ENCODE results near the gene DCAF5. TPM values are rescaled to one million over a fixed set of nuclear protein-coding genes. Genes with fewer than 3 reads are reported as not detected.
"Not testable (repeated sequence)": the region's sequence is repeated elsewhere in the genome, so short reads cannot be mapped to it uniquely, and the experiment has no call there.

DCAF5 gene
- total RNA-seq, 2 experiments from 2014 or later, result 45.7 to 50.3 TPM

GRCh38 chr14:69090187-69090789 is 62.6 kb downstream of the DCAF5 start:
- peak; percentile 33 for DNase-seq
- CTCF ChIA-PET, result interaction anchor here (0.8 to 6.7 kb wide), 8 partner anchors 10 to 227 kb away, joined by 3 to 54 read pairs (median 4); no protein-coding TSS in a partner anchor
- H3K4me3 Mint-ChIP-seq, result no peak overlapping the region
- no peaks in the 10 kb centered on the region for H3K9me3 Mint-ChIP-seq
- no peaks in the 10 kb centered on the region for H3K27me3 Mint-ChIP-seq
- no peak overlapping the region for H3K27ac Mint-ChIP-seq
- peaks cover 7% of the 10 kb centered on the region for H3K4me1 Mint-ChIP-seq
- H3K36me3 Mint-ChIP-seq (ENCODE audit: low read depth), result peaks cover 27% of the 10 kb centered on the region
- POLR2A ChIA-PET, result no interaction called here

DNA sequence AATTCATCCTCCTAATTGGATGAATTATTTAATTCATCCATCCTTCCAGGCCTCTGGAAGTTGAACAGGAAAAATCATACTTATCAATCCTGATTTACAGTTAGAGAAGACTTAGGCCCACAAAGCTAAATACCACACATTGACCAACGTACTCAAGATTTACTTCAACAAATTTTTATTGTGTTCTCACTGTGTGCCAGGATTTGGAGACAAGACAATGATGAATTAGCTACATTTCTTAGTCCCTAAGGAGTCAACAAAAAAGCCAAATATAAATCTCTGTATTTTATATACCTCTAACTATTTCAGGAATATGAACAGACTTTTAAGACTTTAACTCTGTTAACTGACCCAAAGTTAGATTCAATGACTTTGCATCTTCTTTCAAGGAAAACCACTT is 63.9 kb downstream of the DCAF5 start:
- Mint-ChIP-seq H3K27me3 (no peaks in the 10 kb centered on the region), H3K4me3 (no peak overlapping the region)
- CTCF ChIA-PET, result interaction anchor here (6.7 kb wide), 1 partner anchor 177 kb away, joined by 54 read pairs; no protein-coding TSS in a partner anchor

GRCh38 chr14:69088586-69088985 is 64.3 kb downstream of the DCAF5 start:
- no peak overlapping the region for H3K27ac Mint-ChIP-seq
- no peak overlapping the region for H3K4me3 Mint-ChIP-seq
- ChIA-PET POLR2A (no interaction called here), CTCF (interaction anchor here (6.7 kb wide), 1 partner anchor 177 kb away, joined by 54 read pairs; no protein-coding TSS in a partner anchor)
- H3K9me3 Mint-ChIP-seq, result no peaks in the 10 kb centered on the region
- DNase-seq, result no peak
- H3K4me1 Mint-ChIP-seq, result peaks cover 7% of the 10 kb centered on the region
- H3K36me3 Mint-ChIP-seq (ENCODE audit: low read depth), result peaks cover 33% of the 10 kb centered on the region
- no peaks in the 10 kb centered on the region for H3K27me3 Mint-ChIP-seq

More for the DNA sequence above, 63.9 kb downstream of the DCAF5 start:
- Mint-ChIP-seq H3K4me1 (peaks cover 7% of the 10 kb centered on the region), H3K36me3 (ENCODE audit: low read depth) (peaks cover 30% of the 10 kb centered on the region), H3K27ac (no peak overlapping the region), H3K9me3 (no peaks in the 10 kb centered on the region)
- DNase-seq, result no peak
- POLR2A ChIA-PET, result no interaction called here

DNA sequence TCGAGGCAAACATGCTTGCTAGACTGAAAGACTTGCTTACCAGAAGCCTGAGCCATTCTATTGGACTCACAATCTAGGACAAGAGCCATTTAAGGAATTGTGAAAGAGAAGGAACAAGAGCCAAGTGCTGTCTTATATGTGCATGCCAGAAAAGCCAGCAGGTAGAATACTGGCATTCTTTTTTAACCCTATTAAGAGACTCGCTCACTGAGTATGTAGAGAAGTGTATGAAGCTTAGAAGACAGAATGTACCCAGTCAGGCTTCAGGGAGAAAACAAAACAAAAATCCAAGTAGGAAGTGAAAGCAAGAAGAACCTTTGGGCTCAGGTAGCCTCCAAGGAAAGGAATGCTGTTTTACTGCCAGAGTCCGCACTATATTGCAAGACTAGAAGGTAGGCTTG is 65.9 kb downstream of the DCAF5 start:
- Mint-ChIP-seq H3K4me1 (no peaks in the 10 kb centered on the region), H3K27me3 (no peaks in the 10 kb centered on the region), H3K27ac (no peak overlapping the region), H3K9me3 (no peaks in the 10 kb centered on the region), H3K4me3 (no peak overlapping the region), H3K36me3 (ENCODE audit: low read depth) (peaks cover 38% of the 10 kb centered on the region)
- DNase-seq, result no peak
- ChIA-PET CTCF (interaction anchor here (1.5 kb wide), 1 partner anchor 175 kb away, joined by 3 read pairs; no protein-coding TSS in a partner anchor), POLR2A (no interaction called here)

- ChIA-PET POLR2A (no interaction called here), CTCF (interaction anchor here (1.5 kb wide), 1 partner anchor 174 kb away, joined by 3 read pairs; no protein-coding TSS in a partner anchor)
- peaks cover 40% of the 10 kb centered on the region for H3K36me3 Mint-ChIP-seq (ENCODE audit: low read depth)
- no peak for DNase-seq
- H3K4me3 Mint-ChIP-seq, result no peak overlapping the region
- no peaks in the 10 kb centered on the region for H3K27me3 Mint-ChIP-seq
- H3K27ac Mint-ChIP-seq, result no peak overlapping the region
- H3K9me3 Mint-ChIP-seq, result no peaks in the 10 kb centered on the region
- H3K4me1 Mint-ChIP-seq, result no peaks in the 10 kb centered on the region
These were observed 66.4 kb downstream of the DCAF5 start for GRCh38 chr14:69086537-69086936.

- H3K9me3 Mint-ChIP-seq, result no peaks in the 10 kb centered on the region
- H3K27me3 Mint-ChIP-seq, result no peaks in the 10 kb centered on the region
- H3K4me3 Mint-ChIP-seq, result no peak overlapping the region
- CTCF ChIA-PET, result no interaction called here
- peaks cover 2% of the 10 kb centered on the region for H3K4me1 Mint-ChIP-seq
- peaks cover 38% of the 10 kb centered on the region for H3K36me3 Mint-ChIP-seq (ENCODE audit: low read depth)
- no peak overlapping the region for H3K27ac Mint-ChIP-seq
- DNase-seq, result no peak
- POLR2A ChIA-PET, result no interaction called here
These were observed 68.9 kb downstream of the DCAF5 start for GRCh38 chr14:69084023-69084422.

DNA sequence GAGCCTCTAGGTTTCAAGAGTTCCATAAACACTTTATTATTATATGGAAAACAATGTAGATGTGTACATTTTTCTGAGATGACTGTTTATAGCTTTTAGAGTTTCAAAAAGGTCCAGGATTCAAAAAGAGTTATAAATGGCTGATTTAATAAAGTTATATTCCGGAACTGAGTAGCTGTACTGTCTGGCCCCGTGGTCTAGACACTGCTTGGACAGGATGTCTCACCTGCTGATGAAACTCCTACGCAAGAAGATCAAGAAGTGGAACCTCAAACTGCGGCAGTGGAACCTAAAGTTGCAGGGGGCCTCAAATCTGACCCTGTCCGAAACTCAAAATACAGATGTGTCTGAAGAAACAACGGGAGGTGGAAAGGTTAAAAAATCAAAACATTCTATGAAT is 69.7 kb downstream of the DCAF5 start:
- H3K4me1 Mint-ChIP-seq, result peaks cover 5% of the 10 kb centered on the region
- CTCF ChIA-PET, result interaction anchor here (0.6 to 2.6 kb wide), 3 partner anchors 172 to 420 kb away, joined by 3 to 9 read pairs (median 3); no protein-coding TSS in a partner anchor
- H3K36me3 Mint-ChIP-seq (ENCODE audit: low read depth), result peaks cover 36% of the 10 kb centered on the region
- POLR2A ChIA-PET, result interaction anchor here (1.0 kb wide), 1 partner anchor 15 kb away, joined by 4 read pairs; no protein-coding TSS in a partner anchor
- no peak for DNase-seq
- H3K4me3 Mint-ChIP-seq, result no peak overlapping the region
- H3K9me3 Mint-ChIP-seq, result no peaks in the 10 kb centered on the region
- no peaks in the 10 kb centered on the region for H3K27me3 Mint-ChIP-seq
- no peak overlapping the region for H3K27ac Mint-ChIP-seq

DNA sequence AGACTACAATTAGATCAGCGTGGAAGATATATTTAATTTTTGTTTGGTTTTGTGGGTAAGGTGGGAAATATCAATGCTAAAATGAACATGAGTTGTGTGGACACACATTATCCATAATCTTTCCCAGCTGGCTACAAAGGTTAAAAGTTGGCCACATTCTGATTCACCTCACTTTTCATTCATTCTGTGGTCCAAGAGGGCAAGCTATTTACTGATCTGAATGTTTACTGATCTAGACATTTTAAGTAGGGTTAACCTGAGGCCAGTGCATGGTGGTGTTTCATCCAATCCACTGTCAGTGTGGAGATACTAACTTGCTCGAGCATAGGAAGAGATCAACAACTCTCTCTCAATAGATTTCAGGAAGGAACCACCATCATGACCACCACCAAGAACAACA is 71.6 kb downstream of the DCAF5 start:
- Mint-ChIP-seq H3K4me1 (peaks cover 5% of the 10 kb centered on the region), H3K36me3 (ENCODE audit: low read depth) (peaks cover 33% of the 10 kb centered on the region), H3K27ac (no peak overlapping the region), H3K4me3 (no peak overlapping the region), H3K9me3 (no peaks in the 10 kb centered on the region), H3K27me3 (no peaks in the 10 kb centered on the region)
- ChIA-PET CTCF (interaction anchor here (1.6 to 2.6 kb wide), 2 partner anchors 26 to 170 kb away, joined by 3 to 9 read pairs; no protein-coding TSS in a partner anchor), POLR2A (no interaction called here)
- DNase-seq, result no peak

GRCh38 chr14:69079747-69080146 is 73.2 kb downstream of the DCAF5 start:
- Mint-ChIP-seq H3K27me3 (no peaks in the 10 kb centered on the region), H3K36me3 (ENCODE audit: low read depth) (peaks cover 33% of the 10 kb centered on the region), H3K4me1 (peaks cover 5% of the 10 kb centered on the region), H3K9me3 (no peaks in the 10 kb centered on the region), H3K27ac (no peak overlapping the region), H3K4me3 (no peak overlapping the region)
- CTCF ChIA-PET, result interaction anchor here (1.5 to 1.6 kb wide), 2 partner anchors 10 to 27 kb away, joined by 3 read pairs; no protein-coding TSS in a partner anchor
- POLR2A ChIA-PET, result no interaction called here
- no peak for DNase-seq

DNA sequence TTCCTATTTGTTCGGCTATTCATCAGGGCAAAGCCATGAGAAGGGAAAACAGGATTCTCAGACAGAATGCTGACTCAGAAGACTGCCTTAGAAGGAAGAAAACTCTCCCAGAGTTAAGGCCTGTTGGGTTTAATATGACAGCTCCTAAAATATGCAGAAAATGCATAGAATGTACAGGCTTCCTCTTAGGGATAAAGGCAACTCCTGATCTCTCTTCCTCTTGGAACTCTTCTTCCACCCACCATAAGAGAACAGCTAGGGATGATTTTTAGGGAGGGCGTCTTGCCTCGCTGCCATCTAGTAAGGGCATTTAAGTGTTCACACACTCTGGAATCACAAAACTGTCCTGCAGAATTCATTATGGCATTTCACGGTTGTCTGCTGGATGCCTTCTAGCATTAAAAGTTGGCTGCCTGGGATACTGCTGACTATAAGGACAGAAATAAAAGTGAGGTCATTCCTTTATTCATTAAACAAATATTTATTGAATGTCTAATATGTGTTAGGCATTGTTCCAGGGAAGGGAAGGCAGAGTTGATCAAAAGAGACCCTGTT is 73.7 kb downstream of the DCAF5 start:
- no peak for DNase-seq
- ChIA-PET CTCF (interaction anchor here (1.5 kb wide), 1 partner anchor 11 kb away, joined by 3 read pairs; no protein-coding TSS in a partner anchor), POLR2A (no interaction called here)
- H3K27me3 Mint-ChIP-seq, result no peaks in the 10 kb centered on the region
- peaks cover 37% of the 10 kb centered on the region for H3K36me3 Mint-ChIP-seq (ENCODE audit: low read depth)
- no peak overlapping the region for H3K4me3 Mint-ChIP-seq
- H3K9me3 Mint-ChIP-seq, result no peaks in the 10 kb centered on the region
- no peak overlapping the region for H3K27ac Mint-ChIP-seq
- peaks cover 5% of the 10 kb centered on the region for H3K4me1 Mint-ChIP-seq

- CTCF ChIA-PET, result no interaction called here
- H3K36me3 Mint-ChIP-seq (ENCODE audit: low read depth), result peaks cover 35% of the 10 kb centered on the region
- H3K4me3 Mint-ChIP-seq, result no peak overlapping the region
- H3K4me1 Mint-ChIP-seq, result peaks cover 5% of the 10 kb centered on the region
- H3K9me3 Mint-ChIP-seq, result no peaks in the 10 kb centered on the region
- POLR2A ChIA-PET, result no interaction called here
- H3K27ac Mint-ChIP-seq, result no peak overlapping the region
- no peak for DNase-seq
- no peaks in the 10 kb centered on the region for H3K27me3 Mint-ChIP-seq
These were observed 75.1 kb downstream of the DCAF5 start for GRCh38 chr14:69077841-69078240.

DNA sequence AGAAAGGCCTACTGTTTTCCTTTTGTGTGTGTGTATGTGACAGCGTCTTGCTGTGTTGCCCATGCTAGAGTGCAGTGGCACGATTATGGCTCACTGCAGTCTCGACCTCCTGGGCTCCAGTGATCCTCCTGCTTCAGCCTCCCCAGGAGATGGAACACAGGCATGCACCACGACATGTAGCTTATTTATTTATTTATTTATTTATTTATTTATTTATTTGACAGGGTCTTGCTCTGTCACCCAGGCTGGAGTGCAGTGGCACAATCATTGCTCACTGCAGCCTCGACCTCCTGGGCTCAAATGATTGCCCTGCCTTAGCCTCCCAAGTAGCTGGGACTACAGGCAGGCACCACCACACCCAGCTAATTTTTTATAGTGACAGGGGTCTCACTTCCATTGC is 75.7 kb downstream of the DCAF5 start:
- H3K4me1 Mint-ChIP-seq, H3K27me3 Mint-ChIP-seq, DNase-seq, H3K27ac Mint-ChIP-seq, CTCF ChIA-PET, H3K4me3 Mint-ChIP-seq, H3K9me3 Mint-ChIP-seq: not testable (repeated sequence)
- POLR2A ChIA-PET, result interaction anchor here (1.2 kb wide), 1 partner anchor 17 kb away, joined by 4 read pairs; no protein-coding TSS in a partner anchor
- peaks cover 41% of the 10 kb centered on the region for H3K36me3 Mint-ChIP-seq (ENCODE audit: low read depth)

- Mint-ChIP-seq H3K27me3 (no peaks in the 10 kb centered on the region), H3K9me3 (no peaks in the 10 kb centered on the region), H3K36me3 (ENCODE audit: low read depth) (peaks cover 38% of the 10 kb centered on the region), H3K4me3 (no peak overlapping the region), H3K27ac (no peak overlapping the region), H3K4me1 (peaks cover 5% of the 10 kb centered on the region)
- no peak for DNase-seq
- ChIA-PET POLR2A (interaction anchor here (1.2 kb wide), 1 partner anchor 16 kb away, joined by 4 read pairs; no protein-coding TSS in a partner anchor), CTCF (no interaction called here)
These were observed 76.6 kb downstream of the DCAF5 start for GRCh38 chr14:69076341-69076740.

All from activated CD4-positive, alpha-beta memory T cell treated with anti-CD3 and anti-CD28 coated beads, Interleukin-2, amount 10 ng/mL, durations not matched to agents 7 days and 5 days (primary cell).